Dendritic cell treated with granulocyte-macrophage colony-stimulating factor and Interleukin-4, amounts not matched to agents 40 ng/mL and 50 ng/mL, for 4 days (primary cell): ENCODE measurements around the gene ZSCAN25.

ENCODE experiments used
- H3K27ac Mint-ChIP-seq: one replicate; pipeline ENCODE4 v1.8.0; 2022; ENCODE audit warnings: mild to moderate bottlenecking, mixed read lengths
- H3K27me3 Mint-ChIP-seq: one replicate; pipeline ENCODE4 v1.8.0; 2022; ENCODE audit warnings: mild to moderate bottlenecking, mixed read lengths
- H3K36me3 Mint-ChIP-seq: one replicate; pipeline ENCODE4 v1.8.0; 2022; ENCODE audit warnings: low read depth, mixed read lengths
- H3K4me1 Mint-ChIP-seq: one replicate; pipeline ENCODE4 v1.8.0; 2022; ENCODE audit warnings: low read depth, mixed read lengths
- H3K4me3 Mint-ChIP-seq: one replicate; pipeline ENCODE4 v1.8.0; 2022; ENCODE audit warnings: mild to moderate bottlenecking, moderate library complexity, mixed read lengths
- H3K9me3 Mint-ChIP-seq: one replicate; pipeline ENCODE4 v1.8.0; 2022; ENCODE audit warnings: mixed read lengths
- intact Hi-C: fragments of 100-400 bp; cut with micrococcal nuclease; formaldehyde crosslinking; loops from one replicate; pipeline ENCODE4 v1.15.0; 2022

The ZSCAN25 gene

DNA sequence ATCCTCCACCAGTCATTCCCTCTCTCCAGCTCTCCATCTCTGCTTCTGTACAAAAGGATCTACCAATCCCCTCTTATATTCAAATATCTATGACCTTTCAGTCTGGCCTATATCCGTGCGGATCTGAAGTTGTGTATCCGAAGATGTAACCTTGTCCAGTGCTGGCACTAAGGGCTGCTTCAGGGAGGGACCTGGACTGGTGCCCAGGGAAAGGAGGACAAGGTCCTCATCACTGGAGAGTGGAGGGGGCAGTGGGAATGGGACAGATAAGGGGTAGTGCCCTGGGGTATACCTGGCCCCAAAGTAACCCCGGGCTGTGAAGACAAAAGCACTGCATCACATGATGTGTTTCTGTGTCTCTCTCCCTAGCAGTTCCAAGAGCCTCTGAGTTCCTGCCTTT, 16.9 kb upstream of the ZSCAN25 start:
- peaks cover 4% of the 10 kb centered on the region for H3K4me1 Mint-ChIP-seq
- H3K27ac Mint-ChIP-seq: no peak overlapping the region
- no peaks in the 10 kb centered on the region for H3K27me3 Mint-ChIP-seq
- no peaks in the 10 kb centered on the region for H3K36me3 Mint-ChIP-seq
- intact Hi-C loops: no loop called here
- no peaks in the 10 kb centered on the region for H3K9me3 Mint-ChIP-seq
- H3K4me3 Mint-ChIP-seq: no peak overlapping the region

DNA sequence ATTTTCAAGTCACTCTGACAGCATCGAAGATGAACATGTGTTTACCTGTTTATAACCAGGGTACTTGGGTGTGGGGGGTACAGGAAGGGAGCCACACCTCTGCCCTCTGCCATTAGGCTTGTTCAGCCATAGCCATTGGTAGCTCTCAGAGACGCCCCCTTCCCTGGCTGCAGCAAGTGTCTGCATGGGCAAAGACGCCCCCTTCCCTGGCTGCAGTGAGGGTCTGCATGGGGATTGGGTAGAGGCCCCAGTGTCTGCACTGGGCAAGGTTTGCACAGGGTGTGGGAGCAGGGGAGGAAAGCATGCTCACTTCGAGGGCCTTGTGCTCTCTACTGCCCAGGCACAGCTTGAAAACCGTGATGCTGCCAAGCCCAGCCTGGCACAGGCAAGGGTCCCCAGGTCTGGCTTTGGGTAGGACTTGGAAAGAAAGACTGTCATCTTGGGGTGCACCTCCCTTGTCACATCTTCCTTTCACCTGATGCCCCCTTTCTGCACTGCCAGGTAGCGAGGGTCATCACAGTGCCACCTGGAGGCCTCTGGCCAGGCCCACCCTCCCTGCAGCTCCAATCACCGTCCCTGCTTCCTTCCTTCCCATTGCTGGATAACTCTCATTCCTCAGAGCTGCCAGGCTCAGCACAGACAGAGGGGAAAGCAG, 15.0 kb upstream of the ZSCAN25 start:
- H3K36me3 Mint-ChIP-seq: no peaks in the 10 kb centered on the region
- no peaks in the 10 kb centered on the region for H3K9me3 Mint-ChIP-seq
- H3K4me3 Mint-ChIP-seq: no peak overlapping the region
- H3K4me1 Mint-ChIP-seq: peaks cover 4% of the 10 kb centered on the region
- intact Hi-C loops: no loop called here
- H3K27ac Mint-ChIP-seq: no peak overlapping the region
- no peaks in the 10 kb centered on the region for H3K27me3 Mint-ChIP-seq

DNA sequence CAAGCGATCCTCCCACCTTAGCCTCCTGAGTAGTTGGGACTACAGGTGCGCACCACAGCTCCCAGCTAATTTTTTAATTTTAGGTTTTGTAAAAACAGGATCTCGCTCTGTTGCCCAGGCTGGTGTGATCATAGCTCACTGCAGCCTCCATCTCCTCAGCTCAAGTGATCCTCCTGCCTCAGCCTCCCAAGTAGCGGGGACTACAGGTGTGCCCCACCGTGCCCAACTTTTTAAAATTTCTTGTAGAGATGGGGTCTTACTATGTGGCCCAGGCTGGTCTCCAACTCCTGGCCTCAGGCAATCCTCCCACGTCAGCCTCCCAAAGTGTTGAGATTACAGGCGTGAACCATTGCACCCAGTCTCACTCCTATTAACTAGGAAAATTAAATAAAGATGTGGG, 11.2 kb upstream of the ZSCAN25 start:
- intact Hi-C loops: no loop called here
- H3K36me3 Mint-ChIP-seq: no peaks in the 10 kb centered on the region
- no peak overlapping the region for H3K27ac Mint-ChIP-seq
- peaks cover 7% of the 10 kb centered on the region for H3K27me3 Mint-ChIP-seq
- no peak overlapping the region for H3K4me3 Mint-ChIP-seq
- H3K9me3 Mint-ChIP-seq: no peaks in the 10 kb centered on the region
- peaks cover 4% of the 10 kb centered on the region for H3K4me1 Mint-ChIP-seq

DNA sequence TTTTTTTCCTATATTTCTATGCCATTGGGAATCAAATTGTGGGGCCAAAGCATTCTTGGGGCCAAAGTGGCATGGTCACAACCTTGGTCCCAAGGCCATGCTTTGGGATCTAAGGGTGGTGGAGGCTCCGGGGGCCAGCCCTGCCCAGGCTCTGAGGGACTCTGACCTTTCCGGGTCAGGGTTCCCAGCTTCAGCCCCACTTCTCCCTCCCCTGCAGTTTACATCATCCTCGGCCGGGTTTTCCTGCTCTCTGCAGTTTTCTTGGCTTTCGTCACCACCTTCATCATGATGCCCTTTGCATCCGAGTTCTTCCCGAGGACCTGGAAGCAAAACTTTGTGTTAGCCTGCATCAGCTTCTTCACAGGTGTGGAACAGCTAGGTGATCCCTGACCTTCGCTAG, 10.2 kb upstream of the ZSCAN25 start:
- Mint-ChIP-seq H3K36me3 (no peaks in the 10 kb centered on the region), H3K27ac (no peak overlapping the region), H3K4me1 (peaks cover 4% of the 10 kb centered on the region), H3K9me3 (no peaks in the 10 kb centered on the region), H3K27me3 (peaks cover 13% of the 10 kb centered on the region), H3K4me3 (no peak overlapping the region)
- intact Hi-C loops: no loop called here

DNA sequence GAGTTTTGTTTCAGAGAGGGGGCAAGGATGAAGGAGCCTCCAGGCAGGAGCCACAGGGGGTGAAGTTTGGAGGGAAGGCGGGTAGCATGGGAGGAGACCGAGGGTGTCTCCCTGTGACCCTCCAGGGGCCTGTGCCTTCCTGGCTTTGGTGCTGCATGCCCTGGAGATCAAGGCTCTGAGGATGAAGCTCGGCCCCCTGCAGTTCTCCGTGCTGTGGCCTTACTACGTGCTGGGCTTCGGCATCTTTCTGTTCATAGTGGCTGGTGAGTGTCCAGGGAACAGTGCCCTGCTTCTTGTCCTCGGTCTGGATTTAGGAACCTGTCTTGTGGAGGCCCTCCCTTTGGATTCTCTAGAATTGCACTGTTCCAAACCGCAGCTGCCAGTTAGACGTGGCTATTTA, 9.2 kb upstream of the ZSCAN25 start:
- Mint-ChIP-seq H3K36me3 (no peaks in the 10 kb centered on the region), H3K4me1 (peaks cover 4% of the 10 kb centered on the region), H3K4me3 (no peak overlapping the region), H3K27me3 (peaks cover 17% of the 10 kb centered on the region), H3K9me3 (no peaks in the 10 kb centered on the region), H3K27ac (no peak overlapping the region)
- intact Hi-C loops: no loop called here

DNA sequence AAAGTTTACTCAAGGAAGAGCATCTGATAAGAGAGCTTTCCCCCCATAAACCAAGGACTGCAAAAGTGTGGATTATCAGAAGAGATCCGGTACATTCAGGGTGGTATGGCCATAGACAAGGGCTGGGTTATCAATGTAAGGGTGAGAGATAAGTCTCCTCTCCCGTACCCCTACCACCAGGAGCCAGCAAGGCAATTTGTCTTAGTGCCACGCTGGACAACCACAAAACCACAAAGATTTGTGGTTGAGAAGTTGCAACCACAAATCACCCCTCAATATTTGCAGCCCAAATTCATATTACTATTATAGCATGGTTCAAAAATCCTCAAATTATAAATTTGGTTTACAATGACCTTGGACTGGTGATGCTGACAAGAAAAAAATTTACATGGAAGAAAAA, 2.3 kb upstream of the ZSCAN25 start:
- no peak overlapping the region for H3K4me3 Mint-ChIP-seq
- peaks cover 29% of the 10 kb centered on the region for H3K27me3 Mint-ChIP-seq
- H3K4me1 Mint-ChIP-seq: peaks cover 34% of the 10 kb centered on the region
- H3K27ac Mint-ChIP-seq: no peak overlapping the region
- H3K9me3 Mint-ChIP-seq: no peaks in the 10 kb centered on the region
- H3K36me3 Mint-ChIP-seq: peaks cover 29% of the 10 kb centered on the region
- intact Hi-C loops: loop anchor here (10.0 kb wide), 1 partner anchor 110 kb away; the partner anchor contains the start of genes ZKSCAN5 and ZNF394

DNA sequence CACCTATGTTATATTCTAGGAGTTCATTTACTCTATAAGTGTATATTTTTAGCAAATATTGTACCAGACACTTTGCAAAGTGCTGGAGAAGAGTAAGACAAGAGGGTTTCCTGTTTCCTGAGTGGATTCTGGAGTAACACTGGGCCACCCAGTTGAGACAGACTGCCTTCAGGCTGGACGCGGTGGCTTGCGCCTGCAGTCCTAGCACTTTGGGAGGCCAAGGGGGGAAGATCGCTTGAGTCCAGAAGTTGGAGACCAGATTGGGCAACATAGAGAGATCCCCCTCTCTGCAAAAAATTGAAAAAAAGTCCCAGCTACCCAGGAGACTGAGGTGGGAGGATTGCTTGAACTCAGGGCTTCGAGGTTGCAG, 772 bp upstream of the ZSCAN25 start:
- Mint-ChIP-seq H3K27me3 (peaks cover 22% of the 10 kb centered on the region), H3K27ac (peak overlapping the region; percentile 94), H3K9me3 (no peaks in the 10 kb centered on the region), H3K4me1 (peaks cover 48% of the 10 kb centered on the region), H3K4me3 (peak overlapping the region; percentile 92), H3K36me3 (peaks cover 44% of the 10 kb centered on the region)
- intact Hi-C loops: loop anchor here (10.0 kb wide), 1 partner anchor 111 kb away; the partner anchor contains the start of genes ZKSCAN5 and ZNF394

DNA sequence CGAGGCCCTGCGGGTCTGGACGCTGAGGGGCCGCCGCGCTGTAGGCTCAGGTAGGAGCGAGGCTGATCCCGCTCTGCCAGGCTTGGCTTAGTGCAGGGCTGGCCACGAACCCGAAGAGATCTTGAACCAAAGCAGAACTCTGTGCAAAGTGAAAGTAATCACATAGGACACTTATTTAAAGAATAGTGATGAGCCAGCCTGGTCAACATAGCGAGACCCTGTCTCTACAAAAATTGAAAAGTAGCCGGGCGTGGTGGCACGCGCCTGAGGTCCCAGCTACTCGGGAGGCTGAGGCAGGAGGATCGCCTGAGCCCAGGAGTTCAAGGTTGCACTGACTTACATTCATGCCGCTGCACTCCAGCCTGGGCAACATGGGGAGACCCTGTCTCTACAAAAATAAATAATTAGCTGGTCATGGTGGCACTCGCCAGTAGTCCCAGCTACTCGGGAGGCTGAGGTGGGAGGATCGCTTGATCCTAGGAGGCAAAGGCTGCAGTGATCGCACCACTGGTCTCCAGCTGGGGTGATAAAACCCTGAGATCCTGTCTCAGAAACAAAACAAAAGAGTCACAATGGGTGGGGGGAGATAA, 541 bp downstream of the ZSCAN25 start:
- Mint-ChIP-seq H3K9me3 (no peaks in the 10 kb centered on the region), H3K27me3 (peaks cover 15% of the 10 kb centered on the region), H3K4me1 (peaks cover 59% of the 10 kb centered on the region), H3K36me3 (peaks cover 57% of the 10 kb centered on the region), H3K27ac (peak overlapping the region; percentile 94), H3K4me3 (peak overlapping the region; percentile 92)
- intact Hi-C loops: loop anchor here (10.0 kb wide), 1 partner anchor 112 kb away; the partner anchor contains the start of genes ZKSCAN5 and ZNF394

DNA sequence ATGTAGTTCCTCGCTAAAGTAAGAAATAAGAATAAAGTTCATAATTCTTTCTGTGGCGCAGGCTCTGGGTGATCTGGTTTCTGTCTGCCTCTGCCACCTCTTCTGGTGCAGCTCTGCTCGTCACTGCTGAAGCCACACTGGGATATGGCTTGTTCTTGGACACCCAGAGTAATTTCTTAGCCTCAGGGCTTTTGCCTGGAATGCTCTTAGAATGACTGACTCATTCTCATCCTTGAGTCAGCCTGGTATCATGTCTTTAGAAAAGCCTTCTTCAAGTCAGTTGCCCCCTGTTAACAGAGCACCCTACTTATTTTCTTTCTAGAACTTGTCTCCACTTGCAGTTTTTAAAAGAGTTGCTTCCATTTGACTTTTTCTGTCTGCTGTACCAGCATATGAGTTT, 2.0 kb downstream of the ZSCAN25 start:
- H3K4me3 Mint-ChIP-seq: no peak overlapping the region
- H3K27me3 Mint-ChIP-seq: peaks cover 5% of the 10 kb centered on the region
- H3K36me3 Mint-ChIP-seq: peaks cover 72% of the 10 kb centered on the region
- intact Hi-C loops: loop anchor here (10.0 kb wide), 1 partner anchor 114 kb away; the partner anchor contains the start of genes ZKSCAN5 and ZNF394
- H3K9me3 Mint-ChIP-seq: no peaks in the 10 kb centered on the region
- peaks cover 59% of the 10 kb centered on the region for H3K4me1 Mint-ChIP-seq
- H3K27ac Mint-ChIP-seq: no peak overlapping the region

DNA sequence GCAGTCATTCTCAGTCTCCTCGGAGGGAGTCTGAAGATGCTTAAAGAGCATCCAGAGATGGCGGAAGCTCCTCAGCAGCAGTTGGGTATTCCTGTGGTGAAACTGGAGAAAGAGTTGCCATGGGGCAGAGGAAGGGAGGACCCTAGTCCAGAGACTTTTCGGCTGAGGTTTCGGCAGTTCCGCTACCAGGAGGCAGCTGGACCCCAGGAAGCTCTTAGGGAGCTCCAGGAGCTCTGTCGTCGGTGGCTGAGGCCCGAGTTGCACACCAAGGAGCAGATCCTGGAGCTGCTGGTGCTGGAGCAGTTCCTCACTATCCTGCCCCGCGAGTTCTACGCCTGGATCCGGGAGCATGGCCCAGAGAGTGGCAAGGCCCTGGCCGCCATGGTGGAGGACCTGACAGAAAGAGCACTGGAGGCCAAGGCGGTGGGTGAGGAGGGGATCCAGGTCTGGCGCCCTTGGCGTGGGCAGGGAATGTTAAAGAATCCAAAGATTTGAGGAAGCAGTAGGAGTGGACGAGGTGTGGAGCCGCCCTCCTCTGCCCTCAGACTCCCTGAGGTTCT, 2.9 kb downstream of the ZSCAN25 start:
- H3K9me3 Mint-ChIP-seq: no peaks in the 10 kb centered on the region
- H3K36me3 Mint-ChIP-seq: peaks cover 81% of the 10 kb centered on the region
- H3K4me1 Mint-ChIP-seq: peaks cover 61% of the 10 kb centered on the region
- no peak overlapping the region for H3K4me3 Mint-ChIP-seq
- H3K27ac Mint-ChIP-seq: no peak overlapping the region
- H3K27me3 Mint-ChIP-seq: peaks cover 4% of the 10 kb centered on the region
- intact Hi-C loops: loop anchor here (10.0 kb wide), 1 partner anchor 115 kb away; the partner anchor contains the start of genes ZKSCAN5 and ZNF394

DNA sequence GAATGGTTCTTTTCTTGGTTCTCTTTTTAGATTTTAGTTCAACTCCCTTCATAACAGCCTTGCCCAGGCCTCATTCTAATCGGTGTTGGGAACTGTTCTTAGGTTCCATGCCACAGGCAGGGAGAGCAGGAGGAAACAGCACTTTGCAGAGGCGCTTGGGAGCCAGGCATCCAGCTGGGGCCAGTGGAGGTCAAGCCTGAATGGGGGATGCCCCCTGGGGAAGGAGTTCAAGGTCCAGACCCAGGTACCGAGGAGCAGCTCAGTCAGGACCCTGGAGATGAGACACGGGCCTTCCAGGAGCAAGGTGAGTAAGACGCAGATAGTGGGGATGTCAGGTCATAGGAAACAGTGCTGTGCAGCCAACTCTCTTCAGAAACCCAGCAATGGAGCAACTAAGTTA, 4.5 kb downstream of the ZSCAN25 start:
- intact Hi-C loops: no loop called here
- Mint-ChIP-seq H3K27me3 (no peaks in the 10 kb centered on the region), H3K4me3 (no peak overlapping the region), H3K36me3 (peaks cover 97% of the 10 kb centered on the region), H3K27ac (peak overlapping the region; percentile 11), H3K4me1 (peaks cover 64% of the 10 kb centered on the region), H3K9me3 (no peaks in the 10 kb centered on the region)

DNA sequence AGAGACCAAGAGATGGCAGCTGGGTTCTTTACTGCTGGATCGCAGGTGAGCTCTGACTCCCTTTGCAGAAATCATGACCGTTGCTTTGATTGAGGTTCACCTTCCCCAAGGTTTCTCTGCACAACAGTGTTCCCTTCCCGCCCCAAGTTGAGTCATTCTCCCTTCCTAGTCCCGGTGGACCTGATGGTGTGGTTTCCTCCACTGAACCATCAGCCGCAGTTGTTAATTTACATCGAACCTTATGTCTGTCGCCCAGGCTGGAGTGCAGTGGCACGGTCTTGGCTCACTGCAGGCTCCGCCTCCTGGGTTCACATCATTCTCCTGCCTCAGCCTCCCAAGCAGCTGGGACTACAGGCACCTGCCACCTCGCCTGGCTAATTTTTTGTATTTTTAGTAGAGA, 5.8 kb downstream of the ZSCAN25 start:
- Mint-ChIP-seq H3K27me3 (no peaks in the 10 kb centered on the region), H3K36me3 (peaks cover 94% of the 10 kb centered on the region), H3K27ac (no peak overlapping the region)

DNA sequence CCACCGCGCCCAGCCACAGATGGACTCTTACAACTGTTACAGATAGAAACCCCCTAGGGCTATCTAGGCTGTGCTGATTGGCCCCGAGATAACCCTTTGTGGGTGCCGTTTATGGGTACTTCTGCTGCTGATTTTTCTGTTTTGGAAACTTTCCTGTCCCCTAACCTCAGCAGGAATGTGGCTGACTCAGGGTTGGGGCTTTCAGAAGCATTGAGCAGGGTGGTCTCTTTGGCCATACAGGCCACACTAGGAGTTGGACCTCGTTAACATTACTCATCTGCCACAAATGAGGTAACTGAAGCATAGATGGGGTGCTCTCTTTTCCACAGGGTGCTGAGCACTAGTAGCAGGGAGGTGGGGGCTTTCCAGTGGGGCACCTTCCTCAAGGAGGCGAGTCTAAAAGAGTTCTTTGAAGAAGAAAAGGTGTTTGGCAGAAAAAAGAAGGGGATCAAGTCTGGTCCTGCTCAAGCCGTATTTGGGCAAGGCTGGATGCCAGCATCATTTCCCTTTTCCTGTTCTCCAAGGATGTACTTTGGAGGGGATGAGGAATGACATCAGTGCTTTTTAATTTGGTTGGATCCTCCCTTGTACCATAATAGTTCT, 6.4 kb downstream of the ZSCAN25 start:
- Mint-ChIP-seq H3K27me3 (no peaks in the 10 kb centered on the region), H3K9me3 (no peaks in the 10 kb centered on the region), H3K27ac (no peak overlapping the region), H3K4me3 (no peak overlapping the region), H3K36me3 (peaks cover 97% of the 10 kb centered on the region), H3K4me1 (peaks cover 50% of the 10 kb centered on the region)
- intact Hi-C loops: no loop called here

More for the DNA sequence above, 5.8 kb downstream of the ZSCAN25 start:
- intact Hi-C loops: no loop called here
- H3K9me3 Mint-ChIP-seq: no peaks in the 10 kb centered on the region
- peaks cover 56% of the 10 kb centered on the region for H3K4me1 Mint-ChIP-seq
- H3K4me3 Mint-ChIP-seq: no peak overlapping the region
